ENCODE results near the gene DAB2IP.

Gene DAB2IP

GRCh38 chr9:121776001-121776738 is 124.7 kb downstream of the DAB2IP start:
- in situ Hi-C loops (cut with MboI; ENCODE audit: low pct_unique_long_range_greater_than_20kb, low sequenced_read_pairs) = no loop called here
- no peak for DNase-seq

- in situ Hi-C loops (cut with MboI; ENCODE audit: low pct_unique_long_range_greater_than_20kb, low sequenced_read_pairs) = no loop called here
- no peak for DNase-seq
Measured at GRCh38 chr9:121776739-121777637, 125.6 kb downstream of the DAB2IP start.

- in situ Hi-C loops (cut with MboI; ENCODE audit: low pct_unique_long_range_greater_than_20kb, low sequenced_read_pairs) = no loop called here
Measured at GRCh38 chr9:121778252-121779225, 127.1 kb downstream of the DAB2IP start.

GRCh38 chr9:121779381-121780117 is 128.1 kb downstream of the DAB2IP start:
- no peak for DNase-seq
- in situ Hi-C loops (cut with MboI; ENCODE audit: low pct_unique_long_range_greater_than_20kb, low sequenced_read_pairs) = no loop called here

More at GRCh38 chr9:121778252-121779225, 127.1 kb downstream of the DAB2IP start:
- no peak for DNase-seq

GRCh38 chr9:121780177-121781040 is 129.0 kb downstream of the DAB2IP start:
- in situ Hi-C loops (cut with MboI; ENCODE audit: low pct_unique_long_range_greater_than_20kb, low sequenced_read_pairs) = no loop called here
- no peak for DNase-seq

- in situ Hi-C loops (cut with MboI; ENCODE audit: low pct_unique_long_range_greater_than_20kb, low sequenced_read_pairs) = no loop called here
Measured at GRCh38 chr9:121781145-121781548, 129.7 kb downstream of the DAB2IP start.

GRCh38 chr9:121781701-121782464 is 130.4 kb downstream of the DAB2IP start:
- no peak for DNase-seq
- in situ Hi-C loops (cut with MboI; ENCODE audit: low pct_unique_long_range_greater_than_20kb, low sequenced_read_pairs) = no loop called here

More at GRCh38 chr9:121781145-121781548, 129.7 kb downstream of the DAB2IP start:
- DNase-seq = no peak

GRCh38 chr9:121782514-121783110 is 131.2 kb downstream of the DAB2IP start:
- DNase-seq = no peak
- in situ Hi-C loops (cut with MboI; ENCODE audit: low pct_unique_long_range_greater_than_20kb, low sequenced_read_pairs) = no loop called here

- in situ Hi-C loops (cut with MboI; ENCODE audit: low pct_unique_long_range_greater_than_20kb, low sequenced_read_pairs) = no loop called here
- DNase-seq = no peak
Measured at GRCh38 chr9:121783111-121783510, 131.7 kb downstream of the DAB2IP start.

- peak; percentile 12 for DNase-seq
- in situ Hi-C loops (cut with MboI; ENCODE audit: low pct_unique_long_range_greater_than_20kb, low sequenced_read_pairs) = no loop called here
Measured at GRCh38 chr9:121783521-121784507, 132.4 kb downstream of the DAB2IP start.

- in situ Hi-C loops (cut with MboI; ENCODE audit: low pct_unique_long_range_greater_than_20kb, low sequenced_read_pairs) = no loop called here
- DNase-seq = no peak
Measured at GRCh38 chr9:121784731-121785411, 133.4 kb downstream of the DAB2IP start.

GRCh38 chr9:121785673-121786542 is 134.5 kb downstream of the DAB2IP start:
- in situ Hi-C loops (cut with MboI; ENCODE audit: low pct_unique_long_range_greater_than_20kb, low sequenced_read_pairs) = no loop called here
- no peak for DNase-seq

- in situ Hi-C loops (cut with MboI; ENCODE audit: low pct_unique_long_range_greater_than_20kb, low sequenced_read_pairs) = no loop called here
- no peak for DNase-seq
Measured at GRCh38 chr9:121786543-121786948, 135.1 kb downstream of the DAB2IP start.

GRCh38 chr9:121786998-121787422 is 135.6 kb downstream of the DAB2IP start:
- in situ Hi-C loops (cut with MboI; ENCODE audit: low pct_unique_long_range_greater_than_20kb, low sequenced_read_pairs) = no loop called here
- DNase-seq = no peak

All from KBM-7 (cell line).